ENCODE measurements around the gene ITGB4. TPM values are rescaled to one million over a fixed set of nuclear protein-coding genes. Genes with fewer than 3 reads are reported as not detected.

Gene ITGB4
- polyA plus RNA-seq, 1 of the 3 experiments (the other 2 are of a cell fraction): 7.0 TPM

DNA sequence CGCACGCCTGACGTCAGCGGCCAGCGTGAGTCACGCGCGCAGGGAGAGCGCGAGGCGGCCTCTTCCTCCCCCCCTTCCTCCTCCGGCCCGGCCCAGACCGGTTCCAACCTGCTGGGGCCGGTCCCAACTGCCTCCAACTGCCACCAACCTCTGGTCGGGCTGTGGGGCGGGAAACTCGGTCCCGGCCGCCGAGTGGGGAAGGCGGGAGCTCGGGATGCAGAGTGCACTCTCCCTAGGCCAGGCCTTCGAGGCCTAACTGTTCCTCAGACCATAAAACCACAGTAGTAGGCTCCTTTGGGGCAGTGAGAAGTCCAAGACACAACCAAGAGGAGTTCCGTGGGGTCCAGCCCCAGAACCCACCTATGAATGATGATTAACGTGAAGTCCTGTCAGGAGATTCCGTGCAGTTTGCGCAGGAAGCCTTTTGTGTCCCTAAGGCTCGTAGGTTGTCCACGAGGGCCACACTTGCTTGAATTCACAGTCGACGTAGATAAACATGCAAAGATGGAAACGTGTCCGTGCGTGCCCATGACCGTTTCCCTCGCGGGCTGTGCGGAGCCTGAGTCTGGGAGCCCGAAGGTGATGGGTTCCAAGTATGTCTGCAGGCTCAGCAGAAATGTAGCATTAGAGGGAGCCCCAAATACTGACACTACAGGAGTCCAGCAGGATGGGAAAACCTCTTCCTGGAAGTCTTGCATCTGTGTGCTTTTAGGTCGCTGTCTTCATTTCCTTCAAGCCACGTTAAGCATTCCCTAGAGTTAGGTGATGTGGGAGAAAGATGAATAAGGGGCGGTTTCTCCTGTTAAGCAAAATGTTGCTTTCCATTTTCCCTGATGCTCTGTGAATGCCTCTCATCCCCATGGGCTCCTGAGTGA lies 64.0 kb downstream of the ITGB4 start (continued):
- TF ChIP-seq POLR2AphosphoS5 (IDR thresholded peaks at IDR 0.05; ENCODE audit: low read depth, low read length): peak; percentile 75
- TF ChIP-seq, protein P1, sequence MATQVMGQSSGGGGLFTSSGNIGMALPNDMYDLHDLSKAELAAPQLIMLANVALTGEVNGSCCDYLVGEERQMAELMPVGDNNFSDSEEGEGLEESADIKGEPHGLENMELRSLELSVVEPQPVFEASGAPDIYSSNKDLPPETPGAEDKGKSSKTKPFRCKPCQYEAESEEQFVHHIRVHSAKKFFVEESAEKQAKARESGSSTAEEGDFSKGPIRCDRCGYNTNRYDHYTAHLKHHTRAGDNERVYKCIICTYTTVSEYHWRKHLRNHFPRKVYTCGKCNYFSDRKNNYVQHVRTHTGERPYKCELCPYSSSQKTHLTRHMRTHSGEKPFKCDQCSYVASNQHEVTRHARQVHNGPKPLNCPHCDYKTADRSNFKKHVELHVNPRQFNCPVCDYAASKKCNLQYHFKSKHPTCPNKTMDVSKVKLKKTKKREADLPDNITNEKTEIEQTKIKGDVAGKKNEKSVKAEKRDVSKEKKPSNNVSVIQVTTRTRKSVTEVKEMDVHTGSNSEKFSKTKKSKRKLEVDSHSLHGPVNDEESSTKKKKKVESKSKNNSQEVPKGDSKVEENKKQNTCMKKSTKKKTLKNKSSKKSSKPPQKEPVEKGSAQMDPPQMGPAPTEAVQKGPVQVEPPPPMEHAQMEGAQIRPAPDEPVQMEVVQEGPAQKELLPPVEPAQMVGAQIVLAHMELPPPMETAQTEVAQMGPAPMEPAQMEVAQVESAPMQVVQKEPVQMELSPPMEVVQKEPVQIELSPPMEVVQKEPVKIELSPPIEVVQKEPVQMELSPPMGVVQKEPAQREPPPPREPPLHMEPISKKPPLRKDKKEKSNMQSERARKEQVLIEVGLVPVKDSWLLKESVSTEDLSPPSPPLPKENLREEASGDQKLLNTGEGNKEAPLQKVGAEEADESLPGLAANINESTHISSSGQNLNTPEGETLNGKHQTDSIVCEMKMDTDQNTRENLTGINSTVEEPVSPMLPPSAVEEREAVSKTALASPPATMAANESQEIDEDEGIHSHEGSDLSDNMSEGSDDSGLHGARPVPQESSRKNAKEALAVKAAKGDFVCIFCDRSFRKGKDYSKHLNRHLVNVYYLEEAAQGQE (IDR thresholded peaks at IDR 0.05; ENCODE audit: low read depth, low read length): peak; percentile 85
- TF ChIP-seq FOSL2 (IDR thresholded peaks at IDR 0.05; ENCODE audit: borderline replicate concordance, low read depth): peak; percentile 84
- no peak for TF ChIP-seq MEF2A (IDR thresholded peaks at IDR 0.05; ENCODE audit: borderline replicate concordance, low read depth)

DNA sequence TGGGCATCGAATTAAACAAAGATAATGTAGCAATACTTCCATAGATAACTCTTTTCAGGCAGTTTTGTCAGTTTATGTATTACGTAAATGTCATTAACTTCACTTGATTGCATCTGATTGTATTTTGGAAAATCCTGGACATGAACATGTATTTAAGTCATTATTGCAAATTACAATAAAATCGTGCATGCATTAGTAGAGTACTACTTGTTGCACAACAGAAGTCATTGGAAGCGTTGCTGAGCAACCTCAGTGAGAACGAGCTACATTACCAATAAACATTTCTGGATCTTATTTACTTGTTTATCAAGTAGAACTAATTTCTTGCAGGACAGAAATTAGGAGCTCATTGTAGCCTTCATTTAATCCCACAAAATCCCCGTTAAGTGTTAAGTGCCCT lies 70.0 kb downstream of the ITGB4 start:
- POLR2A ChIA-PET: interaction anchor here (1.2 kb wide), 1 partner anchor 11 kb away, joined by 3 read pairs; a partner anchor contains a TSS

More for the DNA sequence above, 70.0 kb downstream of the ITGB4 start:
- no peak for DNase-seq
- H4K20me1 ChIP-seq (ENCODE audit: insufficient read depth): no peaks in the 10 kb centered on the region
- H3K79me2 ChIP-seq (ENCODE audit: insufficient read depth): peaks cover 98% of the 10 kb centered on the region
- H3K27ac ChIP-seq (ENCODE audit: low read depth in 2 of 2, low read length in 1 of 2): no peak overlapping the region
- H3K36me3 ChIP-seq (replicated peaks in 1 of 2; ENCODE audit: control insufficient read depth in 1 of 2, insufficient read depth in 2 of 2, low read length in 1 of 2): peaks cover 19 to 32% of the 10 kb centered on the region in 2 experiments
- H3K9ac ChIP-seq: no peak overlapping the region
- peaks cover 0 to 9% of the 10 kb centered on the region in 2 experiments; a peak in 3 of 4 replicates for H3K4me1 ChIP-seq (ENCODE audit: control insufficient read depth in 1 of 2, insufficient read depth in 2 of 2, low read depth in 1 of 2, low read length in 1 of 2)
- CTCF ChIA-PET: interaction anchor here (0.9 to 10.7 kb wide), 14 partner anchors 8 to 488 kb away, joined by 3 to 82 read pairs (median 4); partner anchors contain the start of genes GALK1 and SMIM5
- no peaks in the 10 kb centered on the region for H3K9me3 ChIP-seq
- no peaks in the 10 kb centered on the region for H3K9me2 ChIP-seq
- 95% methylated on average over 6 of the region's 6 CpGs for WGBS (ENCODE audit: low lambda C conversion rate)
- TF ChIP-seq ELF1 (IDR thresholded peaks at IDR 0.05): no peak
- TF ChIP-seq, protein P2, sequence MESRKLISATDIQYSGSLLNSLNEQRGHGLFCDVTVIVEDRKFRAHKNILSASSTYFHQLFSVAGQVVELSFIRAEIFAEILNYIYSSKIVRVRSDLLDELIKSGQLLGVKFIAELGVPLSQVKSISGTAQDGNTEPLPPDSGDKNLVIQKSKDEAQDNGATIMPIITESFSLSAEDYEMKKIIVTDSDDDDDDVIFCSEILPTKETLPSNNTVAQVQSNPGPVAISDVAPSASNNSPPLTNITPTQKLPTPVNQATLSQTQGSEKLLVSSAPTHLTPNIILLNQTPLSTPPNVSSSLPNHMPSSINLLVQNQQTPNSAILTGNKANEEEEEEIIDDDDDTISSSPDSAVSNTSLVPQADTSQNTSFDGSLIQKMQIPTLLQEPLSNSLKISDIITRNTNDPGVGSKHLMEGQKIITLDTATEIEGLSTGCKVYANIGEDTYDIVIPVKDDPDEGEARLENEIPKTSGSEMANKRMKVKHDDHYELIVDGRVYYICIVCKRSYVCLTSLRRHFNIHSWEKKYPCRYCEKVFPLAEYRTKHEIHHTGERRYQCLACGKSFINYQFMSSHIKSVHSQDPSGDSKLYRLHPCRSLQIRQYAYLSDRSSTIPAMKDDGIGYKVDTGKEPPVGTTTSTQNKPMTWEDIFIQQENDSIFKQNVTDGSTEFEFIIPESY (IDR thresholded peaks at IDR 0.05; ENCODE audit: borderline replicate concordance, low read depth): no peak
- TF ChIP-seq CHD2 (IDR thresholded peaks at IDR 0.05; ENCODE audit: low read length, partially characterized antibody): no peak
- TF ChIP-seq TEAD4 (IDR thresholded peaks at IDR 0.05; ENCODE audit: borderline replicate concordance, insufficient read depth): no peak
- TF ChIP-seq RXRA (IDR thresholded peaks at IDR 0.05; ENCODE audit: borderline replicate concordance, low read depth): no peak
- TF ChIP-seq, protein P3, sequence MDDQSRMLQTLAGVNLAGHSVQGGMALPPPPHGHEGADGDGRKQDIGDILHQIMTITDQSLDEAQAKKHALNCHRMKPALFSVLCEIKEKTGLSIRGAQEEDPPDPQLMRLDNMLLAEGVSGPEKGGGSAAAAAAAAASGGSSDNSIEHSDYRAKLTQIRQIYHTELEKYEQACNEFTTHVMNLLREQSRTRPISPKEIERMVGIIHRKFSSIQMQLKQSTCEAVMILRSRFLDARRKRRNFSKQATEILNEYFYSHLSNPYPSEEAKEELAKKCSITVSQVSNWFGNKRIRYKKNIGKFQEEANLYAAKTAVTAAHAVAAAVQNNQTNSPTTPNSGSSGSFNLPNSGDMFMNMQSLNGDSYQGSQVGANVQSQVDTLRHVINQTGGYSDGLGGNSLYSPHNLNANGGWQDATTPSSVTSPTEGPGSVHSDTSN (IDR thresholded peaks at IDR 0.05): no peak
- TF ChIP-seq NRF1 (IDR thresholded peaks at IDR 0.05; ENCODE audit: low read depth, low read length): no peak
- no peak for TF ChIP-seq POLR2AphosphoS5 (IDR thresholded peaks at IDR 0.05; ENCODE audit: low read depth, low read length)
- no peak for TF ChIP-seq SMC3 (IDR thresholded peaks at IDR 0.05; ENCODE audit: low read depth, low read length)
- TF ChIP-seq, protein P4, sequence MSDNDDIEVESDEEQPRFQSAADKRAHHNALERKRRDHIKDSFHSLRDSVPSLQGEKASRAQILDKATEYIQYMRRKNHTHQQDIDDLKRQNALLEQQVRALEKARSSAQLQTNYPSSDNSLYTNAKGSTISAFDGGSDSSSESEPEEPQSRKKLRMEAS (IDR thresholded peaks at IDR 0.05; ENCODE audit: low read depth): no peak
- TF ChIP-seq, protein P5, sequence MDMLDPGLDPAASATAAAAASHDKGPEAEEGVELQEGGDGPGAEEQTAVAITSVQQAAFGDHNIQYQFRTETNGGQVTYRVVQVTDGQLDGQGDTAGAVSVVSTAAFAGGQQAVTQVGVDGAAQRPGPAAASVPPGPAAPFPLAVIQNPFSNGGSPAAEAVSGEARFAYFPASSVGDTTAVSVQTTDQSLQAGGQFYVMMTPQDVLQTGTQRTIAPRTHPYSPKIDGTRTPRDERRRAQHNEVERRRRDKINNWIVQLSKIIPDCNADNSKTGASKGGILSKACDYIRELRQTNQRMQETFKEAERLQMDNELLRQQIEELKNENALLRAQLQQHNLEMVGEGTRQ (IDR thresholded peaks at IDR 0.05; ENCODE audit: borderline replicate concordance, low read depth, low read length): no peak
- no peak for TF ChIP-seq EZH2phosphoT487 (IDR thresholded peaks at IDR 0.05; ENCODE audit: borderline replicate concordance, low read depth)
- no peak for TF ChIP-seq FOXJ3 (CRISPR knock-in tag; IDR thresholded peaks at IDR 0.05)
- no peak for TF ChIP-seq MXI1 (IDR thresholded peaks at IDR 0.05; ENCODE audit: low read depth, low read length)
- no peak for TF ChIP-seq TCF12 (IDR thresholded peaks at IDR 0.05)
- TF ChIP-seq MEF2A (IDR thresholded peaks at IDR 0.05; ENCODE audit: borderline replicate concordance, low read depth): no peak
- H3F3A ChIP-seq (replicated peaks; ENCODE audit: insufficient read depth): peaks cover 3% of the 10 kb centered on the region
- H3K4me2 ChIP-seq: no peak overlapping the region
- no peaks in the 10 kb centered on the region for H3K27me3 ChIP-seq (ENCODE audit: insufficient read depth)
- H2AFZ ChIP-seq (ENCODE audit: low read depth): no peak overlapping the region
- no peak overlapping the region for H3K4me3 ChIP-seq (ENCODE audit: low read depth in 2 of 2, low read length in 1 of 2)

Data from SK-N-SH (cell line).